T-cell (primary cell): Measurements from ENCODE around the gene GNPTG. TPM values are rescaled to one million over a fixed set of nuclear protein-coding genes. Genes with fewer than 3 reads are reported as not detected.
A peak's percentile ranks its signal among the peaks of the same experiment; 100 is the strongest.

Source experiments
- ATAC-seq, 4 experiments: fragments of 200-7000 bp in 3 of 4; fragments of 150-1000 bp in 1 of 4; cut with Tn5 transposase; replicated peaks in 1 of 4; 1 replicate in 3 of 4; 2 replicates in 1 of 4; pipeline ENCODE4 v1.10.0; 2021; ENCODE audit warnings: moderate library complexity in 3 of 4, mild to moderate bottlenecking in 2 of 4, moderate number of reproducible peaks in 1 of 4
- CTCF ChIA-PET, 2 donors: fragments of 300-600 bp; sonication (Branson Sonifier 250); formaldehyde crosslinking; loops; one replicate each; lab custom pipeline; 2022; ENCODE audit warnings: antibody characterized with exemption in 2 of 2; lab: Charles Lee
- POLR2A ChIA-PET, 2 donors: fragments of 300-600 bp; sonication (Branson Sonifier 250); formaldehyde crosslinking; loops; one replicate each; lab custom pipeline; 2022; ENCODE audit warnings: antibody characterized with exemption in 2 of 2; lab: Charles Lee
- DNase-seq, 35 experiments: peaks; one replicate each; pipeline versions ENCODE4 v3.0.0 to v3.0.0-alpha.2; 2013 to 2023
- H3K27ac ChIP-seq: one replicate; pipeline ENCODE4 v1.5.1; 2013; ENCODE audit warnings: low read length
- H3K27me3 ChIP-seq, 2 experiments: replicated peaks in 1 of 2; 1 replicate in 1 of 2; 2 replicates in 1 of 2; pipeline versions ENCODE4 v1.6.1 to v1.7.0; 2013; ENCODE audit warnings: low read length in 1 of 2, mixed read lengths in 1 of 2; ENCODE audit not compliant: control insufficient read depth in 2 of 2, insufficient read depth in 2 of 2; ENCODE audit errors: extremely low read depth in 1 of 2
- H3K36me3 ChIP-seq, 2 donors: 1 replicate in 1 of 2; 2 replicates in 1 of 2; pipeline versions ENCODE4 v1.6.1 to v1.7.0; 2013; ENCODE audit warnings: low read length in 1 of 2; ENCODE audit not compliant: control insufficient read depth in 2 of 2, insufficient read depth in 1 of 2; ENCODE audit errors: extremely low read depth in 1 of 2
- H3K4me1 ChIP-seq, 2 experiments: 1 replicate in 1 of 2; 2 replicates in 1 of 2; pipeline versions ENCODE4 v1.6.1 to v1.7.0; 2013; ENCODE audit warnings: low read length in 2 of 2, mixed read lengths in 1 of 2; ENCODE audit not compliant: insufficient read depth in 2 of 2, control insufficient read depth in 1 of 2; ENCODE audit errors: extremely low read depth in 1 of 2
- H3K4me3 ChIP-seq, 2 donors: 1 replicate in 1 of 2; 2 replicates in 1 of 2; pipeline versions ENCODE4 v1.5.1 to v1.7.0; 2013; ENCODE audit warnings: mild to moderate bottlenecking in 2 of 2, low read length in 1 of 2, moderate library complexity in 1 of 2; ENCODE audit not compliant: control insufficient read depth in 1 of 2; ENCODE audit errors: extremely low read depth in 1 of 2
- H3K9me3 ChIP-seq: 2 replicates; pipeline ENCODE4 v1.7.0; 2013
- H3K27ac Mint-ChIP-seq, 2 donors: one replicate each; pipeline ENCODE4 v1.8.0; 2020 to 2021; ENCODE audit warnings: mild to moderate bottlenecking in 2 of 2, mixed read lengths in 2 of 2
- H3K27me3 Mint-ChIP-seq, 2 donors: one replicate each; pipeline ENCODE4 v1.8.0; 2021 to 2022; ENCODE audit warnings: mixed read lengths in 2 of 2
- H3K36me3 Mint-ChIP-seq: one replicate; pipeline ENCODE4 v1.8.0; 2021; ENCODE audit warnings: mixed read lengths
- H3K4me1 Mint-ChIP-seq, 3 donors: one replicate each; pipeline ENCODE4 v1.8.0; 2020 to 2022; ENCODE audit warnings: mixed read lengths in 3 of 3, mild to moderate bottlenecking in 1 of 3
- H3K4me3 Mint-ChIP-seq, 3 donors: one replicate each; pipeline ENCODE4 v1.8.0; 2020 to 2022; ENCODE audit warnings: mild to moderate bottlenecking in 3 of 3, mixed read lengths in 3 of 3, moderate library complexity in 3 of 3
- H3K9me3 Mint-ChIP-seq, 3 donors: one replicate each; pipeline ENCODE4 v1.8.0; 2020 to 2022; ENCODE audit warnings: mixed read lengths in 3 of 3
- WGBS: methylation state at CpG from one replicate; pipeline ENCODE4 v1.1.5; 2013; ENCODE audit warnings: missing lambda C conversion rate; ENCODE audit not compliant: insufficient coverage; 5-methylcytosine and 5-hydroxymethylcytosine counted together
- total RNA-seq, 35 experiments: library from RNA in 6 of 35; stranded (reverse) in 6 of 35; fragments of 120-200 nt in 1 of 35; gene quantifications; one replicate each; pipeline versions ENCODE4 v1.2.1 to v1.2.4 and lab custom pipeline; 2013 to 2026

Gene GNPTG
- total RNA-seq, 5 donors from 2014 or later (not counting 1 experiment from before 2014, with no cell fraction given) = 42.6 to 66.5 (median 63.1) TPM

- CTCF ChIA-PET = no interaction called here
- no peaks in the 10 kb centered on the region for H3K27me3 ChIP-seq
- no peak overlapping the region for H3K27ac ChIP-seq
- Mint-ChIP-seq H3K27me3 (no peaks in the 10 kb centered on the region), H3K27ac (peak overlapping the region; percentile 55 to 88), H3K36me3 (no peaks in the 10 kb centered on the region), H3K9me3 (no peaks in the 10 kb centered on the region), H3K4me3 (peak overlapping the region; percentile 79 to 83 (median 81)), H3K4me1 (peaks cover 16 to 39% (median 36%) of the 10 kb centered on the region in 3 donors)
- ATAC-seq (no peak), DNase-seq (no peak)
- H3K9me3 ChIP-seq = no peaks in the 10 kb centered on the region
- POLR2A ChIA-PET = no interaction called here
- H3K4me3 ChIP-seq = no peak overlapping the region
- peaks cover 0 to 37% of the 10 kb centered on the region in 2 experiments for H3K4me1 ChIP-seq
- H3K36me3 ChIP-seq = peaks cover 4 to 9% of the 10 kb centered on the region in 2 donors
- WGBS = no CpG with 5 or more reads among the region's 2 CpGs
These were observed 61.1 kb downstream of the GNPTG start for GRCh38 chr16:1412847-1413246.

Other genes starting within 250 kb of the GNPTG start
- 1 to 10 TPM; 3.4 to 8.2 (median 4.8) TPM for gene CACNA1H, start 198.8 kb upstream of the GNPTG start, total RNA-seq
- gene TPSG1, start 126.7 kb upstream of the GNPTG start, total RNA-seq = not detected
- 1 to 10 TPM in 1 of 5 donors, under 1 TPM in 3, not detected in 1; 0.32 to 4.3 (median 0.52) TPM for gene TPSB2, start 121.7 kb upstream of the GNPTG start, total RNA-seq
- gene TPSAB1, start 111.2 kb upstream of the GNPTG start, total RNA-seq = 1 to 10 TPM in 2 of 5 donors, under 1 TPM in 1, not detected in 2; 0.39 to 1.6 (median 1.2) TPM
- gene TPSD1, start 95.9 kb upstream of the GNPTG start, total RNA-seq = under 1 TPM in 4 of 5 donors, not detected in 1; 0.28 to 0.40 (median 0.31) TPM
- gene UBE2I, start 42.3 kb upstream of the GNPTG start, total RNA-seq = 100 to 1,000 TPM; 173 to 247 (median 190) TPM
- gene BAIAP3, start 18.3 kb upstream of the GNPTG start, total RNA-seq = 10 to 100 TPM in 4 of 5 donors, 1 to 10 TPM in 1; 9.1 to 12.8 (median 12.7) TPM
- 10 to 100 TPM; 25.4 to 53.1 (median 48.1) TPM for gene TSR3, start 53 bp upstream of the GNPTG start, total RNA-seq
- gene UNKL, start 62.8 kb downstream of the GNPTG start, total RNA-seq = 100 to 1,000 TPM in 3 of 5 donors, 10 to 100 TPM in 2; 85.3 to 131 (median 113) TPM
- gene UQCC4, start 68.8 kb downstream of the GNPTG start, total RNA-seq = 10 to 100 TPM in 3 of 5 donors, 1 to 10 TPM in 2; 8.4 to 12.9 (median 10.8) TPM
- gene PERCC1, start 79.1 kb downstream of the GNPTG start, total RNA-seq = 1 to 10 TPM in 2 of 5 donors, under 1 TPM in 3; 0.36 to 1.6 (median 0.90) TPM
- gene CCDC154, start 92.6 kb downstream of the GNPTG start, total RNA-seq = 1 to 10 TPM; 2.5 to 9.3 (median 6.5) TPM
- gene CLCN7, start 123.1 kb downstream of the GNPTG start, total RNA-seq = 100 to 1,000 TPM in 3 of 5 donors, 10 to 100 TPM in 2; 77.1 to 141 (median 114) TPM
- under 1 TPM in 1 of 5 donors, not detected in 4; 0.26 TPM for gene PTX4, start 137.0 kb downstream of the GNPTG start, total RNA-seq
- gene TELO2, start 141.4 kb downstream of the GNPTG start, total RNA-seq = 10 to 100 TPM; 36.0 to 73.0 (median 56.1) TPM
- 100 to 1,000 TPM in 3 of 5 donors, 10 to 100 TPM in 2; 33.1 to 158 (median 115) TPM for gene TMEM204, start 181.7 kb downstream of the GNPTG start, total RNA-seq